Measurements from ENCODE around the gene CGB2.
"Not testable (repeated sequence)": the region's sequence is repeated elsewhere in the genome, so short reads cannot be mapped to it uniquely, and the experiment has no call there.

The CGB2 gene

DNA sequence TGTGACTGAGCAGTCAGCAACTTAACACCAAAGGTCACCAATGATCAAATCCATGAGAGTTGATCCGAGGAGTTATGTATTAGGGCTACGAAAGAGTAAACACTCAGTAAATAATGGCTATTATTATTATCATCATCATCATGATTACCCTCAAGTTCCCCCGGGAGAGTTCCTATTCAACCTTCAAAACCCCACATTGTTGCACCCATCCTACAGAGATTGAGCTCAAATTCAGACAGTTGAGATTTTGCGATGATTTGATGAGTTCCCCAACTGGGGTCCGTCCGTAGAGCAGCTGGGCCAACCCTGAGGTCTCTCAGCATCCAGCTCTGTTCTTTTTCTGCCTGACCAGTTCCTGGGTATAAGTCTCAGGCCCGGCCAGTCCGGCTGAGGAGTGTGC is 6.4 kb downstream of the CGB2 start:
- DNase-seq (ENCODE audit: low read depth in 2 of 2): not testable (repeated sequence)

DNA sequence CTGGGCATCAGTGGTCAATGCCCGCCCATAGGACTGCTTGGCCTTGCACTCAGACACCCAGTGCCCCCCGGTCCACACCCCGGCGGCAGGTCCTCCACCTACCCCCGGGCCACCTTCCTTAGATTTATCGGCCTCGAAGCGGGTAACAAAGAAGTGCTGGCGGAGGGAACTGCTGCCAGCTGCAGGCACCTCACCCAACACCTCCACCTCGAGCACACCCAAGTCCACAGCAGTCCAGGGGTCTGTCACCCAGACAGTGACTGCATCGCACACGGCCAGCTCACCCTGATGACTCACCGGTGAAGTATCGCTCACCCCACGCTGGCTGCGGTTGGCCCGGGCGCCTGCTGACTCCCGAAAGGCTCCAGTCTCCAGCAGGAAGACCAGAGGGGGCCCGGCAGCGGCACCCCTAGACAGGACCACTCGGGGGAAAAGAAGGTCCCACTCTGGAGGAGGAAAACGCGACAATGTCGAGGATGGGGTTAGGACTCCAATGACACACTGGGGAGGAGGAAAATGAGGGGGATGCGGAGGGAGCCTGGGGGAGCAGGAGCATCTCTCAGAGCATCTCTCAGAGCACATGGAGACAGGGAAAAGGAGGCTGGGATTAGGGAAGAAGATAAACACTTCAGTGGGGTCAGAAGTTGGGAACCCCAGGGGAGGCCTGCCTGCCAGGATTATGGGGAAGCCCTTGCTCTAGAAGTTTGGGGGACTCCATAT is 7.0 kb downstream of the CGB2 start:
- not testable (repeated sequence) for DNase-seq (ENCODE audit: low read depth in 2 of 2)

DNA sequence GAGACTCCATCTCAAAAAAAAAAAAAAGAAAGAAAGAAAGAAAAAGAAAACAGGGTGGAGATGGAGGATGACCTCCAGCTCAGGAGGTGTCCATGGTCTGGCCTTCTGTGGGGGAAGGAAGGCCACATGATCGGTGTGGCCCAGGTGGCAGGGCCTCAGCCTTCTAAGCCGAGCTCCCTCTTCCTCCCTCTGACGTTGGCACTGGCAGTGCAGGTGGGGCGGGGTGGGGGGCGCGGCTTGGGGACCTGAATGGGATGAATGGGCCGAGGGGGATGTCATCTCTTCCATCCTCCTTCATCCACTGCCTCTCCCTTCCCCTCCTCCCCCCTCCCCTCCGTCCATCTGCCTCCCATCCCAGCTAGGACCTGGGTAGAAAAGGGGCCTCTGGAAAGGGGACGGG is 8.0 kb downstream of the CGB2 start:
- DNase-seq (ENCODE audit: low read depth in 2 of 2): not testable (repeated sequence)

DNA sequence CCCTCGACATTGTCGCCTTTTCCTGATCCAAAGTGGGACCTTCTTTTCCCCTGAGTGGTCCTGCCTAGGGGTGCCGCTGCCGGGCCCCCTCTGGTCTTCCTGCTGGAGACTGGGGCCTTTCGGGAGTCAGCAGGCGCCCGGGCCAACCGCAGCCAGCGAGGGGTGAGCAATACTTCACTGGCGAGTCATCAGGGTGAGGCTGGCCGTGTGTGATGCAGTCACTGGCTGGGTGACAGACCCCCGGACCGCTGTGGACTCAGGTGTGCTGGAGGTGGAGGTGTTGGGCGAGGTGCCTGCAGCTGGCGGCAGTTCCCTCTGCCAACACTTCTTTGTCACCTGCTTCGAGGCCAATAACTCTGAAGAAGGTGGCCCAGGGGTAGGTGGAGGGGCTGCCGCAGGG is 10.5 kb downstream of the CGB2 start:
- DNase-seq (ENCODE audit: low read depth in 2 of 2): no peak

DNA sequence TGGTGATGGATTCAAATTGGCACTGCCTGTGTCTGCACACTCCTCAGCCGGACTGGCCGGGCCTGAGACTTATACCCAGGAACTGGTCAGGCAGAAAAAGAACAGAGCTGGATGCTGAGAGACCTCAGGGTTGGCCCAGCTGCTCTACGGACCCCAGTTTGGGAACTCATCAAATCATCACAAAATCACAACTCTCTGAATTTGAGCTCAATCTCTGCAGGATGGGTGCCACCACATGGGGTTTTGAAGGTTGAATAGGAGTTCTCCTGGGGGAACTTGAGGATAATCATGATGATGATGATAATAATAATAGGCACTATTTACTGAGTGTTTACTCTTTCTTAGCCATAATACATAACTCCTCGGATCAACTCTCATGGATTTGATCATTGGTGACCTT is 11.0 kb downstream of the CGB2 start:
- DNase-seq (ENCODE audit: low read depth in 2 of 2): not testable (repeated sequence)

DNA sequence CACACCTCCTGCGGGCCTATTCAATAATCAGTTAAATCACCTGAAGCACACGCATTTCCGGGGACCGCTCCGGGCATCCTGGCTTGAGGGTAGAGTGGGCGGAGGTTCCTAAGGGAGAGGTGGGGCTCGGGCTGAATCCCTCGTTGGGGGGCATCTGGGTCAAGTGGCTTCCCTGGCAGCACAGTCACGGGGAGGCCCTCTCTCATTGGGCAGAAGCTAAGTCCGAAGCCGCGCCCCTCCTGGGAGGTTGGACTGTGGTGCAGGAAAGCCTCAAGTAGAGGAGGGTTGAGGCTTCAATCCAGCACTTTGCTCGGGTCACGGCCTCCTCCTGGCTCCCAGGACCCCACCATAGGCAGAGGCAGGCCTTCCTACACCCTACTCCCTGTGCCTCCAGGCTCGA is 11.9 kb downstream of the CGB2 start, which contains the start of gene CGB5:
CGB5 (plus strand) TSS at position 301 of the 400 bp plus-strand sequence. CDS start 362 bp downstream, outside the sequence.
- DNase-seq (ENCODE audit: low read depth in 2 of 2): not testable (repeated sequence)

DNA sequence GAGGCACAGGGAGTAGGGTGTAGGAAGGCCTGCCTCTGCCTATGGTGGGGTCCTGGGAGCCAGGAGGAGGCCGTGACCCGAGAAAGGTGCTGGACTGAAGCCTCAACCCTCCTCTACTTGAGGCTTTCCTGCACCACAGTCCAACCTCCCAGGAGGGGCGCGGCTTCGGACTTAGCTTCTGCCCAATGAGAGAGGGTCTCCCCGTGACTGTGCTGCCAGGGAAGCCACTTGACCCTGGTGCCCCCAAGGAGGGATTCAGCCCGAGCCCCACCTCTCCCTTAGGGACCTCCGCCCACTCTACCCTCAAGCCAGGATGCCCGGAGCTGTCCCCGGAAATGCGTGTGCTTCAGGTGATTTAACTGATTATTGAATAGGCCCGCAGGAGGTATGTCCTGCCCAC is 17.3 kb downstream of the CGB2 start, which contains the start of gene CGB8:
CGB8 (minus strand) TSS at position 101 of the 400 bp plus-strand sequence. CDS start 372 bp downstream, outside the sequence.
- DNase-seq (ENCODE audit: low read depth in 2 of 2): not testable (repeated sequence)

DNA sequence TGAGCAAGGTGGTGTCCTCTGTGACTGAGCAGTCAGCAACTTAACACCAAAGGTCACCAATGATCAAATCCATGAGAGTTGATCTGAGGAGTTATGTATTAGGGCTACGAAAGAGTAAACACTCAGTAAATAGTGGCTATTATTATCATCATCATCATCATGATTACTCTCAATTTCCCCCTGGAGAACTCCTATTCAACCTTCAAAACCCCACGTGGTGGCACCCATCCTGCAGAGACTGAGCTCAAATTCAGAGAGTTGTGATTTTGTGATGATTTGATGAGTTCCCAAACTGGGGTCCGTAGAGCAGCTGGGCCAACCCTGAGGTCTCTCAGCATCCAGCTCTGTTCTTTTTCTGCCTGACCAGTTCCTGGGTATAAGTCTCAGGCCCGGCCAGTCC is 18.1 kb downstream of the CGB2 start:
- DNase-seq (ENCODE audit: low read depth in 2 of 2): not testable (repeated sequence)

DNA sequence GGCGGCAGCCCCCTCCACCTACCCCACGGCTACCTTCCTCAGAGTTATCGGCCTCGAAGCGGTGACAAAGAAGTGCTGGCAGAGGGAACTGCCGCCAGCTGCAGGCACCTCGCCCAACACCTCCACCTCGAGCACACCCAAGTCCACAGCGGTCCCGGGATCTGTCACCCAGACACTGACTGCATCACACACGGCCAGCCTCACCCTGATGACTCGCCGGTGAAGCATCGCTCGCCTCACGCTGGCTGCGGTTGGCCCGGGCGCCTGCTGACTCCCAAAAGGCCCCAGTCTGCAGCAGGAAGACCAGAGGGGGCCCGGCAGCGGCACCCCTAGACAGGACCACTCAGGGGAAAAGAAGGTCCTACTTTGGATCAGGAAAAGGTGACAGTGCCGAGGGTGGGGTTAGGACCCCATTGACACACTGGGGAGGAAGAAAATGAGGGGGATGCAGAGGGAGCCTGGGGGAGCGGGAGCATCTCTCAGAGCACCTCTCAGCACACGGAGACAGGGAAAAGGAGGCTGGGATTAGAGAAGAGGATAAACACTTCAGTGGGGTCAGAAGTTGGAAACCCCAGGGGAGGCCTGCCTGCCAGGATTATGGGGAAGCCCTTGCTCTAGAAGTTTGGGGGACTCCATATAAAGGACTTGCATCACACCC is 18.8 kb downstream of the CGB2 start:
- not testable (repeated sequence) for DNase-seq (ENCODE audit: low read depth in 2 of 2)

DNA sequence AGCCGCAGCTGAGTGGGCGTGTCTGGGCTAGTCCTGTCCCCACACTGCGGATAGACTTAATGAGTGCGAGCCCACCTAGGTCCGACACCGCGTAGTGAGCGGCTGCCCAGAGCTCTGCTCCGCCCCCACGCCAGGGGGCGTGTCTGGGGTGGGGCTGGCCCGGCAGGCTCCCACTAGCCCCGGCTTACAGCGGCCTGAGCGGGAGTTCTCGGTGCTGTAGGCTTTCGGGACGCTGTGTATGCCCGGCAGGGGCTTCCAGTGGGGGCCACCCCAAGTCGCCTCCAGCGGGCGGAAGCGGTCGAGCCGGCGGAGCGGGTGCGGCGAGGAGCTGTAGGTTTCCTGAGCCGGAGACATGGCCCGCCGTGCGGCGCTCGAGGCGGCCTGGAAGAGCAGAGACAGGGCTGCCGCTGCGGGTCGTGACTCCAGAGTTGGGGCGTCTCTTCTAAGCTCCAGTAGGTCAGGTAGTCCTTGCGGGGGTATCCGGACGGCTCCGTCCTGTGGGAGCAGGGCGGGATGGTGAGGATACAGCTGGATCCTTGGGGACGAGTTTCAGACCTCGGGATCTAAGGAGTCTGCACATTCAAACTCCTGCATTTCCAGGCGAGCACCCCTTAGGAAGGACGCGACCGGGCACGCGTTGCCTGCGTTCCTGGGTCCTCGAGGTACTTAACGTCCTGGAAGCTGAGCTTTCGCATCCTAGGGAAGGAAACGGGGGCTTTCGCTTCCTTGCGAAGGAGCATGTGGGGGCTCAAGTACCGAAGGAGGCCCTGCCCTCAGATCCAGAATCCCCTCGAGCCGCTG is 24.6 kb downstream of the CGB2 start:
- peak; percentile 40 to 46 for DNase-seq (ENCODE audit: low read depth in 2 of 2)

DNA sequence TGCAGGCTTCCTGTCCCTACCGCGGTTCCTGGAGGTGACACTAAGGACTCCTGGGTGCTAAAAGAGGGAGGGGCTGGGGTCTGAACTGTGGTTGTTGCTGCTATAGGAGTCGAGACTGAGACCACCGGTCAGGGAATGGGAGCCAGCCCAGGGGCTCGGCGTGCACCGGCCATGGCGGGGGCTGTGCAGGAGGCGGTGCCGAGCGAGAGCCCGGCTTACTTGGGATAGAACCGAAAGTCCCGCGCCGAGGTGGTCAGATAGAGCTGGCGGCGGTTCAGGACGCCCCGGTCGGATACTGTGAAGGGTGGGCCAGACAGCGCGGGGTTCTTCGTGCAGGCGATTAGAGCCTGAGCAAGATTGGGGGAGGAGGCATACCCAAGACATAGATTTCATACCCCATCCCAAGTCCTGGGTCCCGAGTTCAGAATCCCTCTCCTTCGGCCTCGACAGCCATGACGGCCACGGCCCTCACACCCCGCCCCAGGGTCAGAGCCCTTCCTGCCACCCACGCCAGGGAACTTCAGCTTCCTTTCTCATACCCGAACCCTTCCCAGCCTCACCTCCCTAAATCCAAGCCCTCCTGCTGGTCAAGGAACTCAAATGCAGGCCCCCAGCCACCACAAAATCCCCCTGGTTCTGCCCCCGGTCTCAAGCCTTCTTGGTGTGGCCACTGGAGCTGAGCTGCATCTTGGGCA is 25.4 kb downstream of the CGB2 start:
- DNase-seq (ENCODE audit: low read depth in 2 of 2): not testable (repeated sequence)

DNA sequence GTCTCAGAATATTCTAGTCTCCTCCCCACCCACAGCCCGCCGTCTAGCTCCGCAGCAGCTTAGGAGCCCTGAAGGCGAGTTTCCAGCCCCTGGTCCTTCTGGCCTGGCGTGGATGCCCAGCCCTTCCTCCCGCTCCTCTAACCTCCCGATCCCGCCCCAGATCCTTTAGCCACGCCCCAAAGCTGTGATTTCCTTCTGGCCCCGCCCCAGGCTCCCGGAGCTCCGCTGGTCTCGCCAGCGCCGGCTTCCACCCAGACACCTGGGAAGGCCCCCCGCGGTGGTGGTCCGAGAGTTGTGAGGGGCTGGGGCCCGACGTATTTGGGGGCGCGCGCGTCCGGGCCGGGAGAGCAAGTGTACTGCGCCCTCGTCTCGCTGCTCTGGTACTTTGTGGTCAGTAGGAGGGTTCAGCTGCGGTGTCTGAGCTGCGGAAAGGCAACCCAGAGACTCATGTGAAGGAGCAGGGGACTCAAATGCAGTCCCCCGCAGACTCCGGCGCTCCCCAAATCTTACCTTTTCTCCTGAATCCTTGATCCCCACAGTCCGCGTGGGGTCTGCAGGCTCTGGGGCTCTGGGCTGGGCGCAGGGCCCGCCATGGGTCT is 26.0 kb downstream of the CGB2 start, which contains the start of gene CGB7:
CGB7 (minus strand) TSS at position 114 of the 599 bp plus-strand sequence. CDS start 2,374 bp downstream, outside the sequence.
- peak in 1 of 2 donors; percentile 39 for DNase-seq (ENCODE audit: low read depth in 2 of 2)

DNA sequence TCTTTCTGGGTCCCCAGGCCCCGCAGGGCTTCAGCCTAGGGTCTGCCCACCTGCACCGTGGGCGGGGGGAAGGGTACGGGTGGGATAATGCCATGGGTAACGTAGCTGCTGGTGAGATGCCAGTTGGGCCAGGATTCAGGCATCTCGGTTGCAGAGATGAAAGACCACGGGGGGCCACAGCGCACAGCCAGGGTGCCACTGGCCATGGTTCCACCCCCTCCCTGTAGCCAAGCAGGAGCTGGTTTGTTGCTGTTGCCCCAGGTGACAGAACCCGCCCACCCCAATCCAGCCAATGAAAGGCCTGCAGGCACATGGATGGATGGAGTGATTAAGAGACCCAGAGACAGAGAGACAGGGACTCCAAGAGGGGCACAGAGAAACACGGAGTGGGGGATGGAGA is 26.9 kb downstream of the CGB2 start:
- DNase-seq (ENCODE audit: low read depth in 2 of 2): peak in 1 of 2 donors; percentile 15

DNA sequence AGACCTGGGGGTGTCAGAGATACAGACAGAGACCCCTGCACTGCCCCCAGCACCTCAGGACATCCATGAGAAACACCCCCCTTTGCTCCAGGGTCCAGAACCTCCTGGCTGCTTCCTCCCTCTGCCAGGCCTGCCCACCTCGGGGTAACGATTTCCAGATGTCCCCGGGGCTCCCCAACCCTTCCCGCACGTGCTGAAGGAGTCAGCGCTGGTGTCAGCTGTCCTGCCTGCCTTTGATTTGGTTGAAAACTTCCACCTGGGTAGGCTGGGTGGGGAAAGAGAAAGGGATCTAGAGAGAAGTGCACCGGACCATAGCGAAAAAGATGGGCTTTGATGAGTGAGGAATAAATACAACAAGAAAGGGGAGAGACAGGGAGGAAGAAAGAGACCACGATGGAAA is 27.4 kb downstream of the CGB2 start:
- no peak for DNase-seq (ENCODE audit: low read depth in 2 of 2)

DNA sequence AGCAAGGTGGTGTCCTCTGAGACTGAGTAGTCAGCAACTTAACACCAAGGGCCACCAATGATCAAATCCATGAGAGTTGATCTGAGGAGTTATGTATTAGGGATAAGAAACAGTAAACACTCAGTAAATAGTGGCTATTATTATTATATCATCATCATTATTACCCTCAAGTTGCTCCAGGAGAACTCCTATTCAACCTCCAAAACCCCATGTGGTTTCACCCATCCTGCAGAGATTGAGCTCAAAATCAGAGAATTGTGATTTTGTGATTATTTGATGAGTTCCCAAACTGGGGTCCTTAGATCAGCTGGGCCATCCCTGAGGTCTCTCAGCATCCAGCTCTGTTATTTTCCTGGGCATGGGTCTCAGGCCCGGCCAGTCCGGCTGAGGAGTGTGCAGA is 29.3 kb downstream of the CGB2 start:
- no peak for DNase-seq (ENCODE audit: low read depth in 2 of 2)

DNA sequence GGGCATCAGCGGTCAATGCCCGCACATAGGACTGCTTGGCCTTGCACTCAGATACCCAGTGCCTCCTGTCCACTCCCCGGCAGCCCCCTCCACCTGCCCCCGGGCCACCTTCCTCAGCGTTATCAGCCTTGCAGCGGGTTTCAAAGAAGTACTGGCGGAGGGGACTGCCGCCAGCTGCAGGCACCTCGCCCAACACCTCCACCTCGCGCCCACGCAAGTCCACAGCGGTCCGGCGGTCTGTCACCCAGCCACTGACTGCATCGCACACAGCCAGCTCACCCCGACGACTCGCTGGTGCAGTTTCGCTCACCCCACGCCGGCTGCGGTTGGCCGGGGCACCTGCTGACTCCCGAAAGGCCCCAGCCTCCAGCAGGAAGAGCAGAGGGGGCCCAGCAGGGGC is 29.8 kb downstream of the CGB2 start:
- no peak for DNase-seq (ENCODE audit: low read depth in 2 of 2)

DNA sequence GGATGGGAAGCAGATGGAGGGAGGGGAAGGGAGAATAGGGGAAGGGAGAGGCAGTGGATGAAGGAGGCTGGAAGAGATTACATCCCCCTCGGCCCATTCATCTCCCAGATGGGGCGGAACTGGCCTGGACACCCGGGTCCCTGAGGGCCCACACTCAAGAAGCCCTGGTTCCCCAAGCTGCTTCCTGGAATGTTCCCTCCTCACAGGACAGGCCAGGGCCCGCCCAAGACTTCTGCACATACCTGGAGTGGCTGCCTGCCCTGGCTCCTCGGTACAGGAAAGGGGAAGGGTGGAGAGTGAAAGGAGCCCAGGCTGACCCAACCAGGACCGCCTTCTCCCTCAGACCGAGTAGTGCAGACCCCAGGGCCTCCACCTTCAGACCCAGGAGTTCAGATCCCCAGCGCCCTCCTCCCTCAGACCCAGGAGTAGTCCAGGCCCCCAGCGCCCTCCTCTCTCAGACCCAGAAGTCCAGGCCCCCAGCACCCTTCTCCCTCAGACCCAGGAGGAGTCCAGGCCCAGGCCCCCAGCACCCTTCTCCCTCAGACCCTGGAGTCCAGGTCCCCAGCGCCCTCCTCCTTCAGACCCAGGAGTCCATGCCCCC is 32.4 kb downstream of the CGB2 start:
- no peak for DNase-seq (ENCODE audit: low read depth in 2 of 2)

DNA sequence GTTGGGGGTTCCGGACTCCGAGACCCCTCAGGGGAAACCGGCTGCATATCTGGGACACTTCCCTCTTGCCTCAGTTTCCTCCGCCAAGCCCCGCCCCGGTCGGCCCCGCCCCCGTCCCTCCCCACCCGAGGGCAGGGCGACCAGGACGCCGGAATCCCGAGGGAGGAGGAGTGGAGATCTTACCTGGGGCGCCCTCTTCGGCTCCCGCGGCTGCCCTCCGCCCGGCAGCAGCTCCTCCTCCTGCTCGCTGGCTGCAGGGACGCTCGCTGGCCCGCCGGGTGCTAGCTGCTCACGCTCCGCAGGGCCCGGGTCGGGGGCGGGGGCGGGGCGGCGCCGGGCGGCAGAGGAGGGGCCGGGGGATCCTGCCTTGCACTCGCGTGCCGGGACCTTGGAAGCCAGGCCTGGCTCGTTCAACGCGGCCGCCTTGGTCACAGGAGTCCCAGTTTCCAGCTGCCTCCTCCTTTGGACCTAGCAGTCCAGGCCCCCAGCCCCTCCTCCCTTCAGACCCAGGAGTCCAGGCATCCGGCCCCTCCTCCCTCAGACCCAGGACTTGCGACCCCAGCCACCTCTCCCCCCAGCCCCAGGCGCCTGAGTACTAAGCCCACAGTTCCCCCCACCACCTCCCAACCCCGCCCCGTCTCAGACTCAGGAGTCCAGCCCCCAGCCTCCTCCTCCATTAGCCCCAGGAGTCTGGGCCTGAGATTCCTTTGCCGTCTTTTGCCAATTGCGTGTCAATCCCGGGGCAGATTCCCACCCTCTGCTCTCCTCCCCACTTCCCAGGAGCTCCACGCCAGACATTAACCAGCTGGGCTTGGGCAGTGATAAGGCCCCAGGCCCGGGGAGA is 33.3 kb downstream of the CGB2 start, which contains the start of gene NTF4:
NTF4 (minus strand) TSS at position 51 of the 844 bp plus-strand sequence. CDS start 2,821 bp downstream, outside the sequence.
- no peak for DNase-seq (ENCODE audit: low read depth in 2 of 2)

DNA sequence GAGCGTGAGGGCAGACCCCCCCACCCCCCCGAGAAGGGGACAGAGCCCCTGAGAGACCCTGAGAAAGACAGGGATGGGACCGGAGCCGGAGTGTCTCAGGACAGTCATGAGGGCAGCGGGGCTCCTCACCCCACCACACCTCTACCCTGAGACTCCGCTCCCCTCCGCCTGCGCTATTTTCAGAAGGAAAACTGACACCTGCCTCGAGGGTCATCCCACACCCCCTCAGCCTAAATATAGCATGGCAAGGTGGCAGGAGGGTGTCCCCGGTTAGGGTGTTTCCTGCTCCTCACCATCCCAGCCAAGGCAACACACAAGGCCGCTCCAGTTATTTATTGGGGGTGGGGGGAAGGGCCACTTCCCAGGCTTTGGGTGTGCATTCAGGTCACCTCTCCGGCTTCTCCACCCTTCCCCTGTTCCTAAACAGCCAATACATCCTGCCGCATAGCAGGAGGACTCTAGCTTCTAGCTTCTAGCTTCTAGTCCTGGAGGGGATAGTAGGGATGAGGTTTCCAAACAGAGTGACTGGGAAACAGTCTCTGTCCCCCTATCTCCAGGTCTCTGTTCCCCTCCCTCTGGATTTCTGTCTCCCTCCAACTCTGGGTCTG is 34.3 kb downstream of the CGB2 start:
- DNase-seq (ENCODE audit: low read depth in 2 of 2): no peak
